CD4-positive, alpha-beta T cell treated with Interleukin-12 subunit alpha and Interleukin-12 subunit beta, for 1 hour (primary cell): ENCODE measurements around the gene YIF1A.
"Not testable (repeated sequence)": the region's sequence is repeated elsewhere in the genome, so short reads cannot be mapped to it uniquely, and the experiment has no call there.

ENCODE experiments used
- DNase-seq: peaks from one replicate; pipeline ENCODE4 v3.0.0-alpha.2; 2020

YIF1A gene

DNA sequence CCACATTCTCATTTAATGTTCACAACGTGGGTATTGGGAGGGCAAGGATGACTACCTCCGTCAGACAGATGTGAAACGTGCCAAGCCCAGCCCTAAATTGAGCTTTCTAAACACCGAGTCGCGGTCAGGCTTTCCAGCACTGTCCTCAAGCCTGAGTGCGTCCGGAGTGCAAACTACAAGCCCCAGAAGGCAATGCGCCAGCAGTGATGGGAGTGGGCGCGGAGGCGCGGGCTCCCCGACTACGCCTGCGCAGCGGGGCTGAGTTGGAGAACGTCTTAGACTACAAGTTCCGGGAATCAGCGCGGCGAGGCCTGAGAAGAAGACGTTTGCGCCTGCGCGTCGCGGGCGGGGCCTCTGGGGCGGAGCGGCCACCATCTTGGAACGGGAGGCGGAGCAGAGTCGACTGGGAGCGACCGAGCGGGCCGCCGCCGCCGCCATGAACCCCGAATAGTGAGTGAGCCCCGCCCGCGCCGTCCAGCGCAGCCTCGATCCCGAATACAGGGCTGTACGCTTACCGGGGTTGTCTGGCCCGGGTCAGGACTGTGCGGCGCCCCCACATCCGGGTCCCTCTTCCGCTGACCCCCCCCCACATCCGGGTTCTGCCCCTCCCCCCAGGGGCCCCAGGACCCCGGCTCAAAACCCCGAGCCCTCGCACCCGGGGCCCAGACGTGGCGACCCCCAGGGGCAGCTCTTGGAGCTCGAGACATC is 20.5 kb downstream of the YIF1A start, which contains the start of gene RAB1B:
RAB1B (plus strand) TSS at position 396 of the 708 bp plus-strand sequence; CDS start at position 437, 41 bp downstream.
- DNase-seq = peak; percentile 100

- peak; percentile 90 for DNase-seq
These were observed 21.3 kb downstream of the YIF1A start for GRCh38 chr11:66267379-66268243.

- DNase-seq = no peak
These were observed 21.9 kb downstream of the YIF1A start for GRCh38 chr11:66267039-66267378.

- DNase-seq = no peak
These were observed 22.4 kb downstream of the YIF1A start for GRCh38 chr11:66266378-66267038.

DNA sequence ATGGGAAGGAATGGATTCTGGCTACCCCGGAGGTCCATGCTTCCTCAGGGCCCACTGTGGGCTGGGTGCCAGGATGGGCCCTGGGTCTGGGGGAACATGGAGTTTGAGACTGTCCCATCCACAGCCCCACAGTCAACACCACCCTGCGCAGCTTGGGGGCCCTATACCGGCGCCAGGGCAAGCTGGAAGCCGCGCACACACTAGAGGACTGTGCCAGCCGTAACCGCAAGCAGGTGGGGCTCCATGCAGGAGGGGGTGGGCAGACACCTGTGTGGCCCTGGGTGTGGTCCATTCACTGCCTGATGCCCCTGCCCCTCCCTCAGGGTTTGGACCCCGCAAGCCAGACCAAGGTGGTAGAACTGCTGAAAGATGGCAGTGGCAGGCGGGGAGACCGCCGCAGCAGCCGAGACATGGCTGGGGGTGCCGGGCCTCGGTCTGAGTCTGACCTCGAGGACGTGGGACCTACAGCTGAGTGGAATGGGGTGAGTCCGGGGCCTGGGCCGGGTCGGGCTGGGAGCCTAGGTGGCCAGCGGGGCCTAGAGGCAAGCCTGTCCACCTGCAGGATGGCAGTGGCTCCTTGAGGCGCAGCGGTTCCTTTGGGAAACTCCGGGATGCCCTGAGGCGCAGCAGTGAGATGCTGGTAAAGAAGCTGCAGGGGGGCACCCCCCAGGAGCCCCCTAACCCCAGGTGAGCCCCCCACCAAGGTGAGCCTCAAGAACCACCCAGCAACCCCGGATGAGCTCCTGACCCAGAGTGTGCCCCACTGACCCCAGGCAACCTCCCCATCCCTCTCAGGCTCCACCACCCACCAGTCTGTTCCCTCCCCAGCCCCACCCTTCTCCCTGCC is 23.2 kb downstream of the YIF1A start:
- no peak for DNase-seq

DNA sequence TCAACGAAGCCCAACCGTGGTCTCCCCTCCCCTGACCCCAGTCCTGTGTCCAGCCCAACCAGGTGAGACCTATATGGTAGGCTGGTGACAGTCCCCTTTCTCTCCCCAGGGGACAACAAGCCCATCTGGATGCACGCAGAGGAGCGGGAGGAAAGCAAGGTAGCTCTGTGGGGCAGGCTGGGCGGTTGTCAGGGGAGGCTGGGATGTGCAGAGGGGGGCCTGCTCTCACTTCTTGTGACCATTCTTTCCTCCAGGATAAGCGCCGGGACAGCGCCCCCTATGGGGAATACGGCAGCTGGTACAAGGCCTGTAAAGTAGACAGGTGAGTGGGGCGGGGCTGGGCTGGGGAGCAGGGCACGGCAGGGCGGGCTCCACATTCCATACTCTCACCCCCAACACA is 24.0 kb downstream of the YIF1A start:
- peak; percentile 50 for DNase-seq

DNA sequence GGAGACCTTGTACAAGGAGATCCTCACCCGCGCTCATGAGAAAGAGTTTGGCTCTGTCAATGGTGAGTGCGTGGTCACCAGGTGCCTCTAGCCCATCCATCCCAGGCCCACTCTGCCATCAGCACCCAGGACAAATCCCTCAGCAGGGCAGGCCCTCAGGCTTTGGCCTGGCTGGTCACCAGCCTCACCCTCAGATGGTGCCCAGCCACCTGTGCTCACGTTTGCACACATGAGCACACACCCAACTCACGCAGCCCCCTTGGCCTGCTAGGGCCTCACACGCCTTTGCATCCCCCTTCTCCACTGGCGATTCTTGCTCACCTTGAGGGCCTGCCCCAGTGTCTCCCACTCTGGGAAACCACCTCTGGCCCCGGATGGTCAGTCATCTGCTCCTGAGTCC is 24.6 kb downstream of the YIF1A start:
- DNase-seq = no peak

- DNase-seq = no peak
These were observed 25.2 kb downstream of the YIF1A start for GRCh38 chr11:66263785-66264184.

GRCh38 chr11:66263231-66263630 is 25.7 kb downstream of the YIF1A start:
- no peak for DNase-seq

DNA sequence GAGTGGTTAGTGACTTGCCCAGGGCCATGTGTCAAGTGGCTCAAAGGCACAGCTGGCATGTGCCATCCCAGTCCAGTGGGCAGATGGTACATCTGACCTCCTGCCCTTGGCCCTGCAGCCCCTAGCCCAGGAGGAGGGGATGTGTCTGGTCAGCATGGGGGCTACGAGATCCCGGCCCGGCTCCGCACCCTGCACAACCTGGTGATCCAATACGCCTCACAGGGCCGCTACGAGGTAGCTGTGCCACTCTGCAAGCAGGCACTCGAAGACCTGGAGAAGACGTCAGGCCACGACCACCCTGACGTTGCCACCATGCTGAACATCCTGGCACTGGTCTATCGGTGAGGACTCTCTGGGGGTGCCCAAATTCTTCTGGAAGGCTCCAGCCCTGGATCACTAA is 26.2 kb downstream of the YIF1A start:
- DNase-seq = no peak

DNA sequence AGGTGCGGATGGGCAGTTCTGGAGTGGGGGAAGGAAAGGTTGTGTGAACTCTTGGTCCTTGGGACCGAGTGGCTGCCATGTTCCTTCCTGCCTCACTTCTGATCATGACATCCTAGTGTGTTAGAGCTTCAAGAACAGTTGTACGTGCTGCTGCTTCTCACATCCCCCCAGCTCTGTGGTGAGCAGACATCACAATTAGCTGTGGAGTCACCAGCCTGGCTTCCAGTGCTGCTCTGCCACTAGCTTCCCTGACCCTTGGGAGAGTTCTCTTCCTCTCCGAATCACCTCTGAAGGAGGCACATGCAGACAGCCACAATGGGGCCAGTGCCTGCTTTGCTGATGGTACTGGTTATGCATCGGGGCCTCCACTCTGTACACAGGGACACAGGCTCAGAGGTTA is 26.8 kb downstream of the YIF1A start:
- DNase-seq = no peak

- DNase-seq = no peak
These were observed 27.4 kb downstream of the YIF1A start for GRCh38 chr11:66261578-66261977.

DNA sequence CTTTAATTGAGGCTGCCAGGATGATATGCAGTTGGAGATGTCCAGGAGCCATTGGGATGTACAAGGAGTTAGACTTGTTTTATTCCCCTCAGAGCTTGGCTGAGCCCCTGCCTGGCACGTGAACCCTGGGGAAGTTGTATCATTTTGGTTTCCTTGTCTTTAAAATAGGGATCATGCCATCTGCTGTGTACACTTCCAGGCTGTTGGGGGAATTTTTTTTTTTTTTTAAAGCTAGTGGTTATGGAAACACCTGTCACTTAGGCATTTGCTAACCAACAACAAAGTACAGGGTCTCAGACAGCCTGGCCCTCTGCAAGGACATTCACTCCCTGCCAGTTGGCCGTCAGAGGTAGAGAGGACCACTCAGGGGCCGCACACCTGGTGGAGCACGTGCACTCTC is 29.0 kb downstream of the YIF1A start:
- no peak for DNase-seq

GRCh38 chr11:66259225-66259624 is 29.7 kb downstream of the YIF1A start:
- DNase-seq = no peak

GRCh38 chr11:66258473-66258893 is 30.5 kb downstream of the YIF1A start:
- no peak for DNase-seq

DNA sequence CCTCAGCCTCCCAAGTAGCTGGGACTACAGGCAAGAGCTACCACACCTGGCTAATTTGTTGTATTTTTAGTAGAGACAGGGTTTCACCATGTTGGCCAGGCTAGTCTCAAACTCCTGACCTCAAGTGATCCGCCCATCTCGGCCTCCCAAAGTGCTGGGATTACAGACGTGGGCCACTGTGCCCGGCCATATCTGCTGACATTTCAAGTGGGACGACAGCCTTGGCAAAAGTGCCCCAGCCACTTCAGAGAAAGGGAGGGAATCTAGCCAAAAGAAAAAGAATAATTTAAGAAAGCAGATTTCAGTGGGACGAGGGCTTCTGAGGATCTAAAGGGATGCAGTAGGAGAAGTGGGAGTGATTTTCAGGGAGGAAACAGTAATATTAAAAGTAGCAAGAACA is 35.9 kb downstream of the YIF1A start:
- not testable (repeated sequence) for DNase-seq

DNA sequence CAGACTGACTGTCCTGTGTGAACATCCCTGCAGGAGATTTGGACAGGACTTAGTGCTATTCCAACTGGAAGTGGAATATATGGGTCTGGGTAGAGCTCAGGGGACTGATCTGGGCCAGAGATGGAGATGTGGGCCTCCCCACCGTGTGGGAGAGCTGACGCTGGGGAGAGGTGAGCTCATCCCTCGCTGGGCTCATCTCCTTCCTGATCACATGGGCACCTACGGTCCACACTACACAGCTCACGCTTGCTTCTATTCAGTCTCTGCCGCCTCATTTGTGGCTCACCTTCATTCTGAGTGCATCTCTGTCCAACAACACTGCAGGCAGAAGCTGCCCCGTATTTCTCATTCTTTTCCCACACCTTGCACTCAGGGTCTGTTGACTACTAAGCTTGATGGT is 37.1 kb downstream of the YIF1A start:
- DNase-seq = no peak

DNA sequence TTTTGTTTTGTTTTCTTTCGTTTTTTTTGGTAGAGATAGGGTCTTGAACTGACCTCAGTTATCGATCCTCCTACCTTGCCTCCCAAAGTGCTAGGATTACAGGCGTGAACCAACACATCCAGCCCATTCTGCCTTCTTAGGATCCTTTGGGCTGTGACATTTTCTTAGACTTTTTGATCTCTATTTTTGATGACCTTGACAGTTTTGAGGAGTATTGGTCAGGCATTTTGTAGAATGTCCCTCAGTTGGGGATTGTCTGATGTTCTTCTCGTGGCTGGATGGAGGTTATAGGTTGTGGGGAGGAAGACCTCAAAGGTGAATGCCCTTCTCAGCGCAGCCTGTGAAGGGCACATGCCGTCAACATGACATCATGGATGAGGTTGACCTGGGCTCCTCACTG is 40.0 kb downstream of the YIF1A start:
- no peak for DNase-seq

GRCh38 chr11:66247801-66248200 is 41.1 kb downstream of the YIF1A start:
- DNase-seq = no peak

DNA sequence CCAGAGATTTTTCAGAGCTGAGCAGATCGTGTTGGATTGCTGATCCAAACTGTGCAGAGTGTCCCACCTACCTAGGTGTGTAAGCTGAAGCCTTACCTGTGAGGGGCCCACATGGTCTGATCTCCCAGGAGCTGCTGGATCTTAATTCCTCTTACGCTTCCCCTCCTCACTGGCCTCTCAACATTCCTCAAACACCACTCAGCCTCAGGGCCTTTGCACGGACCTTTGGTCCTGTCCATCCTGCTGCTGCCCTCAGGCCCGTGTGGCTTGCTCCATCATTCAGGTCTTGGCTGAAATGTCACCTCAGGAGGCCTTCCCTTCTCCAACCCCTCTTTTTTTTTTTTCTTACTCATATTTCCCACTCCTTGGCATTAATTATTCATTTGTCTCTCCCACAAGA is 41.6 kb downstream of the YIF1A start:
- DNase-seq = no peak

DNA sequence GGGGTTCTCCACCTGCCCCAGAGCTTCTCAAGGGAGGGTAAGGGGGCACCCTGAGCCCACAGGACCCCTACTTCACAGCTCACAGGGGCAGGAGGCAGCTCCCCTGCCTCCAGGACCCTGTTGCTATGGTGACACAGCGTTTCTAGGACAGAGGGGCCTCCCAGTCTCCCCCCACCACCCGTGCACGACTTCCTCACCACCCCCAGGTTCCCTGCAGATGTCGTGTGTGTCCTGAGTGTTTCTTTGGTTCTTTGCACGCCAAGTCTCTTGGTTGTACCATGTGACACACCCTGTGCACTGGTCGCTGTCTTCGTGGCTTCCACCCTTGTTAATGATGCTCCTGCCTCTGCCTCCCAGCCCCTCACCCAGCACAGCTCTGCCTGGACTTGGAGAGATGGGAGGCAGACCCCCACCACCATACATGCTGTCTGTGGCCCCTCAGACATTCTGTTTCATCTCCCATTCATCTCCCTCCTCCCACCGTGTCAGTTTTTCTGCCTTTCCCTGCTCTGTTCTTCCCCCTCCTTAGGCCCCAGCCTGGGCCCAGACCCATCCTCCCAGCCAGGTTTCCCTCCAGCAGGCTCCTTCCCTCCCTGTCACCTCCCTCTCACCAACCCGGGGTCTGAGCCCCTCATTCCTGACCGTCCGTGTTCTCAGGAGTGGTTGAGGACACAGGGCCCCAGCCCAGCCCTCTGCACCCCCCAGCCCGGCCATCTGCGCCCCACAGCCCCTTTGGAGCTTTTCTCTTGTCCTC is 45.0 kb downstream of the YIF1A start:
- DNase-seq = no peak
